Transverse colon (tissue), 4 donors: ENCODE results near the gene HDLBP. TPM values are rescaled to one million over a fixed set of nuclear protein-coding genes. Genes with fewer than 3 reads are reported as not detected.

Experiments used
- DNase-seq: peaks from one replicate; pipeline ENCODE4 v3.0.0-alpha.2; 2019
- H3K27ac ChIP-seq, 4 donors: fragments of 200-600 bp; sonication (generic); 2 replicates each; pipeline ENCODE4 v1.5.1; 2016 to 2018; ENCODE audit warnings: inconsistent platforms in 4 of 4
- H3K27me3 ChIP-seq: fragments of 200-600 bp; sonication (generic); 2 replicates; pipeline ENCODE4 v1.5.1; 2017; ENCODE audit warnings: inconsistent platforms
- H3K36me3 ChIP-seq, 4 donors: fragments of 200-600 bp; sonication (generic); 2 replicates each; pipeline ENCODE4 v1.5.1; 2017 to 2019; ENCODE audit warnings: inconsistent platforms in 4 of 4
- H3K4me1 ChIP-seq, 4 donors: fragments of 200-600 bp; sonication (generic); 2 replicates each; pipeline ENCODE4 v1.5.1; 2017 to 2020; ENCODE audit warnings: inconsistent platforms in 4 of 4
- H3K4me3 ChIP-seq, 4 donors: fragments of 200-600 bp; sonication (generic); 1 replicate in 1 of 4; 2 replicates in 3 of 4; pipeline versions ENCODE4 v1.5.1 to v1.6.1; 2017 to 2019; ENCODE audit warnings: inconsistent platforms in 4 of 4
- H3K9me3 ChIP-seq, 2 donors: fragments of 200-600 bp; sonication (generic); 2 replicates each; pipeline ENCODE4 v1.5.1; 2017 to 2019; ENCODE audit warnings: inconsistent platforms in 2 of 2
- CTCF ChIP-seq, 5 experiments: fragments of 200-600 bp in 3 of 5; fragments of 450-650 bp in 2 of 5; sonication (generic) in 3 of 5; IDR thresholded peaks; 1 replicate in 2 of 5; 2 replicates in 3 of 5; pipeline ENCODE4 v1.5.1; 2016 to 2017; ENCODE audit warnings: antibody characterized with exemption in 5 of 5, inconsistent platforms in 3 of 5, mild to moderate bottlenecking in 2 of 5, moderate library complexity in 1 of 5
- EP300 ChIP-seq: sonication (generic); formaldehyde crosslinking; IDR thresholded peaks from one replicate; pipeline ENCODE4 v1.6.1; 2017; ENCODE audit warnings: antibody characterized with exemption, low read depth
- POLR2A ChIP-seq: fragments of 450-650 bp; IDR thresholded peaks from one replicate; pipeline ENCODE4 v1.6.1; 2016; ENCODE audit warnings: antibody characterized with exemption, mild to moderate bottlenecking, moderate library complexity
- POLR2AphosphoS5 ChIP-seq, 3 donors: sonication (generic); formaldehyde crosslinking; IDR thresholded peaks; one replicate each; pipeline ENCODE4 v1.6.1; 2016; ENCODE audit warnings: antibody characterized with exemption in 3 of 3
- WGBS, 2 donors: methylation state at CpG; one replicate each; pipeline ENCODE4 v1.1.5; 2018; ENCODE audit warnings: low coverage in 1 of 2; 5-methylcytosine and 5-hydroxymethylcytosine counted together
- in situ Hi-C, 4 donors: fragments of 200-750 bp; cut with MboI; loops; one replicate each; pipeline versions ENCODE4 v1.15.0 to v1.15.1; 2017; ENCODE audit warnings: low sequenced_read_pairs in 3 of 4, low pct_ligation_motif_present in 1 of 4, low pct_unique_long_range_greater_than_20kb in 1 of 4
- intact Hi-C: fragments of 100-400 bp; cut with DNase I; formaldehyde crosslinking; loops from one replicate; pipeline ENCODE4 v1.15.1; 2023; ENCODE audit warnings: low total_unique reads
- total RNA-seq, 4 donors: library from RNA; depleted of rRNA; stranded (reverse); fragments of >200 nt; gene quantifications; one replicate each; pipeline ENCODE4 v1.1.0, GENCODE V29; 2016

HDLBP gene
- total RNA-seq, 4 donors from 2014 or later = 168 to 1,885 (median 314) TPM

GRCh38 chr2:241234962-241235740 lies 80.3 kb downstream of the HDLBP start:
- TF ChIP-seq CTCF (IDR thresholded peaks at IDR 0.05) = no peak
- TF ChIP-seq EP300 = no peak
- no peak for TF ChIP-seq POLR2AphosphoS5 (IDR thresholded peaks at IDR 0.05)
- TF ChIP-seq POLR2A = no peak
- WGBS, 2 donors = 83 to 87% methylated on average over 8 to 24 of the region's 26 CpGs
- in situ Hi-C loops = no loop called here
- H3K27me3 ChIP-seq = no peaks in the 10 kb centered on the region
- no peak for DNase-seq
- H3K4me3 ChIP-seq = no peak overlapping the region
- intact Hi-C loops = no loop called here
- no peaks in the 10 kb centered on the region for H3K4me1 ChIP-seq
- peaks cover 0 to 91% (median 51%) of the 10 kb centered on the region in 4 donors for H3K36me3 ChIP-seq
- no peaks in the 10 kb centered on the region for H3K9me3 ChIP-seq
- no peak overlapping the region for H3K27ac ChIP-seq

DNA sequence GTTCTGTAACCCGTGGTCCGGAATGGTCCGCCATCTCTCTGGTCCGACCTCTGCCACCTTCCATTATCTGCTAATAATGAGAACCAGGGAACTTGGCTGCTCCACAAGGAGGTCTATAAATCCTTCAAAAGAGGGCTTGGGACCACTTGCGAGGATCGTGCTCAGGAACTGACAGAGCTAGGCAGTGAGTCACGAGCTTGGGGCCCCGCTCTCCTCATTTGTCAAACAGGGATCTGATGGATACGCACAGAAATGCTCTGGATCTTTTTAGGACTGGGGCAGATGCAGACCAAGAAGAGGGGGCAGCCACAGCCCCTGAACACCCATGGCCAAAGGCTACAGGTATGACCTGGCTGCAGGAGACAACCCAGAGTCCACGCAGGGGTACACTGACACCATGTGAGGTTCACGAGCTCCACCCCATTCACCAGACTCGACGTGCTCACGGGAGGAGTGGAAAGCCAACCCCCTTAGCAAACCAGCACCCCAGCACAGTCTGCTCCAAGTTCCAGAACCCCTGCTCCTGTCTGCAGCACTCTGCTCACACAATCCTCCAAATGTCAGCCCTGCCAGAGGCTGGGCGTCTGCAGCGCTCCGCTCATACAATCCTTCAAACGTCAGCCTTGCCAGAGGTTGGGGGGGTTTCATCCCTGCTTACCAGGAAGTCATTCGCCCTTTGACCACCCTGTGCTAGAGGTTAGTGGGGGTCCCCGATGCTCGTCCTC lies 81.2 kb downstream of the HDLBP start:
- H3K9me3 ChIP-seq = no peaks in the 10 kb centered on the region
- no peak overlapping the region for H3K4me3 ChIP-seq
- DNase-seq = no peak
- no peaks in the 10 kb centered on the region for H3K4me1 ChIP-seq
- in situ Hi-C loops = no loop called here
- TF ChIP-seq CTCF (IDR thresholded peaks at IDR 0.05) = no peak
- TF ChIP-seq POLR2AphosphoS5 (IDR thresholded peaks at IDR 0.05) = no peak
- no peak for TF ChIP-seq EP300
- no peak for TF ChIP-seq POLR2A
- WGBS, 2 donors = 88 to 91% methylated on average over 3 to 21 of the region's 21 CpGs
- no peak overlapping the region for H3K27ac ChIP-seq
- peaks cover 0 to 91% (median 50%) of the 10 kb centered on the region in 4 donors for H3K36me3 ChIP-seq
- intact Hi-C loops = no loop called here
- H3K27me3 ChIP-seq = no peaks in the 10 kb centered on the region

DNA sequence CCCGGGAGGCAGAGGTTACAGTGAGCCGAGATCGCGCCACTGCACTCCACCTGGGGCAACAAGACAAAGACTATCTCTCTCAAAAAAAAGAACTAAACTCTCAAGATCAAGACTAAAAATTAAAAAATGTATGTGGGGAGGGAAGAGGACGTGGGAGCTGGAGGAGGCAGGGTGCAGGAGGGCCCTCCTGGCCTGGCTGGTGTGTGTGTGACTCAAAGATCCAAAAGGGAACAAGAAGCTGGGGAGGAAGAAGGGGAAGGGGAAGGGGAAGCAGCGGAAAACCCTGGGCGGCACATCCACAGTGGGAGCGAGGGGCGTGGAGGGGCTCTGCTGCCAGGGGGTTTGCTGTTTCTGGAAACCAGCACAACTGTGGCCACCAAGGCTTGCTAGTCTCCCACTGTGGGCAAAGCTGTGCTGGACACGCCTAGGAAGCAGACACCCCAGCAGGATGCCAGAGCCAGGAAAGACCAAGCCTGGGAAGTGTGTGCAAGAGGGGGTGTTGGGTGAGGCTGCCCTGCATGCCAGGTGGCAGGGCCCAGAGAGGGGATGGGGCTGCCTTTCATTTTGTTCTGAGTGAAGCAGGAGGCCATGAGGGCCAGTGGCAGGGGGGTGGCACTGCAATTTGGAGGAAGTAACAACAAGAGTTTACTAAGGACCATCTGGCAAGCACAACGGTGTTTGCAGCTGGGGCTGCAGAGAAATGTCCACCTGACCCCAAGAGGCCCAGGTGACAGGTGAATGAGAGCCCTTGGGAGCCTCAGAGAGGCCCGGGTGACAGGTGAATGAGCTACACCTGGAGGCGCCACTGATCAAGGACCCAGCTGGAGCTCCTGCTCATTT lies 82.5 kb downstream of the HDLBP start:
- no peak for TF ChIP-seq POLR2AphosphoS5 (IDR thresholded peaks at IDR 0.05)
- no peak for TF ChIP-seq CTCF (IDR thresholded peaks at IDR 0.05)
- TF ChIP-seq POLR2A = no peak
- TF ChIP-seq EP300 = no peak
- H3K4me1 ChIP-seq = no peaks in the 10 kb centered on the region
- no peaks in the 10 kb centered on the region for H3K9me3 ChIP-seq
- H3K27me3 ChIP-seq = no peaks in the 10 kb centered on the region
- intact Hi-C loops = no loop called here
- H3K36me3 ChIP-seq = peaks cover 0 to 91% (median 50%) of the 10 kb centered on the region in 4 donors
- in situ Hi-C loops = no loop called here
- no peak for DNase-seq
- WGBS, 2 donors = 82 to 95% methylated on average over 8 to 12 of the region's 13 CpGs
- no peak overlapping the region for H3K27ac ChIP-seq
- no peak overlapping the region for H3K4me3 ChIP-seq

DNA sequence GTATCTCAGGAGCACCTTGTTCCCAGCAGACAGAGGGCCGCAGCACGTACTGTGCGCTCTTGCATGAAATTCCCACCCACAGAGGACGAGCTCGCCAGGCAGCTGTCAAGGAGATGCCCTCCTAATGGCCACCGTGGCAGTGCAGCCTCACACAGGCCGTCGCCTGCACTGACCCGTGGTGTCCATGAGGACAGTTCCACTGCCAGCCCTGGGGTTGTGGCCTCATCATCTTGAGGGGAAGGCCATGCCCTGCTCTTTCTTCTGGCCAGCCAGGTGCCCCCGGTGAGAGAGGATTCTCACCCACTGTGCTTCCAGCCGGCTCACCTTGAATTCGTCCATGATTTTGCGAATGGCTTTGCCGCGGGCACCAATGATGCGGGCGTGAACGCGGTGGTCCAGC lies 85.0 kb downstream of the HDLBP start:
- H3K27me3 ChIP-seq = no peaks in the 10 kb centered on the region
- intact Hi-C loops = no loop called here
- no peak overlapping the region for H3K27ac ChIP-seq
- H3K4me3 ChIP-seq = no peak overlapping the region
- H3K4me1 ChIP-seq = no peaks in the 10 kb centered on the region
- no peaks in the 10 kb centered on the region for H3K9me3 ChIP-seq
- H3K36me3 ChIP-seq = peaks cover 0 to 75% (median 41%) of the 10 kb centered on the region in 4 donors
- TF ChIP-seq CTCF (IDR thresholded peaks at IDR 0.05) (no peak), POLR2AphosphoS5 (IDR thresholded peaks at IDR 0.05) (no peak), POLR2A (no peak), EP300 (no peak)
- no peak for DNase-seq
- WGBS, 2 donors = 84 to 95% methylated on average over 4 to 19 of the region's 19 CpGs
- in situ Hi-C loops = no loop called here
